DMS153 treated with DMSO at 0.1 percent for 48 hours (cell line): ENCODE data around the gene PRTFDC1.
"Not testable (repeated sequence)": the region's sequence is repeated elsewhere in the genome, so short reads cannot be mapped to it uniquely, and the experiment has no call there.

Experiments used
- DNase-seq: peaks from one replicate; lab custom pipeline; 2025; ENCODE audit not compliant: unreplicated experiment; lab: John Stamatoyannopoulos, UW

PRTFDC1 gene

DNA sequence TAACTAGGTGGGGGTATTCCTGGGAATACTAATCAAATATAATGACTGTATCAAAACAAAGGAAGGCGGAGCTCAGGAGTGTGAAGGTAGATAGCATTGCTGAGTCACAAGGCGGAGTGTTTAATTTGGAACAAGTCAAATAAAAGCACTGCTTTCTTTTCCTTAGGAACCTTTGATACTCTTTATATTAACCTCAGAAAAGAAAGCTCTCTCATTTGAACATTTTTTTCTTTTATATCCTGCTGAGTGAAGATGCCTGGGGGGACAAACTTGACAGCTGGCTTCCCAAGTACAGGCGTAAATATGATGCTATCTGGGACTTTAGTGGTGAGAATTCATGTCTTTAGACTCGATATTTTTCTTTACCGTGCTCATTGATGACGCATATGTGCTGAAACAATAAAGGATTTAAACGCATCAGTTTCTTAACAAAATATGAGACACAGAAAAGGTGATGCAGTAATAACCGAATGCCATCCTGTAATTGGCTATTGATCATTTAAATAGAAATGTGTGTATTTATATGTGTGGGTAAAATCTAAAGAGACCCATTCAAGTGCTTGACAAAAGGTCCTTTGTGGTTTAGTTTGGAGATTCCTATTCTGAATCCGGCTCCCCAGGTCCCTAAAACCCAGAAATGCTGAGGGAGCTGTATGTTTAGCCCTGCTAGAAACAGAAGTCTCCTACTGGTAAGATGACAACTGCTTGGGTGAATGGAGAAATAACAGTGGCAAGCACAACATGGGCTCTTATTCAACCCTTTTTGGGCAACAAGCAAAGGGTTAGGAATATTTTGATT lies 102.7 kb downstream of the PRTFDC1 start:
- DNase-seq, result no peak

GRCh38 chr10:24849051-24849450 lies 103.4 kb downstream of the PRTFDC1 start:
- DNase-seq, result no peak

- no peak for DNase-seq
Measured at GRCh38 chr10:24848195-24848594, 104.2 kb downstream of the PRTFDC1 start.

- DNase-seq, result no peak
Measured at GRCh38 chr10:24847112-24848070, 105.0 kb downstream of the PRTFDC1 start.

GRCh38 chr10:24844742-24845141 lies 107.7 kb downstream of the PRTFDC1 start:
- DNase-seq, result no peak

DNA sequence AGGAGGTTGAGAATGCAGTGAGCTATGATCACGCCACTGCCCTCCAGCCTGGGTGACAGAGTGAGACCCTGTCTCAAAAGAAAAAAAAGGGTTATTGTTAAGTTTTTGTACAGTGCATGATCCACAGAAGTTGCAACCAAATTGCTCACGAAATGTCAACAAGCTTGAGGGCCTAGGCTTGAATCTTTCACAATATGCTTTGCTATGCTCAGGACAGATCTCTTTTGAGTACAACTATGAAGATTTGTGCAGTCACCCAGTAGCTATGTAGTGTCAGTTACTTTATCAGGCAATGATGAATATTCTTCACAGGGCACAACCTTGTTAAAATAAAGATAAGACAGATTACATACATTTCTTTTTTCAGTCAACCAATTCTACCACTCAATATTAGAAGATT lies 109.2 kb downstream of the PRTFDC1 start:
- DNase-seq, result no peak

DNA sequence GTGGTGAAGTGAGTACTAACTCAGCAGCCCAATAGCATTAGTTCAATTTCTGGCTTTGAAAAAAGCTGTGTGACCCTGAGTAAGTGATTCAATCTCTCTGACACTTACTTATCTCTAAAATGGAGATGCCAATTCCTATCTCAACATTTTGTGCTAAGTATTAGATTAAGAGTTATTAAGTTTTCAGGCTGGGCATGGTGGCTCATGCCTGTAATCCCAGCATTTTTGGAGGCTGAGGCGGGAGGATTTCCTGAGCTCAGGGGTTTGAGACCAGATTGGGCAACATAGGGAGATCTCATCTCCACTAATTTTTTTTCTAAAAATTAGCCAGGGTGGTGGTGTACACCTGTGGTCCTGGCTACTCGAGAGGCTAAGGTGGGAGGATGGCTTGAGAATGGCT lies 109.5 kb downstream of the PRTFDC1 start:
- no peak for DNase-seq

GRCh38 chr10:24841530-24841929 lies 110.9 kb downstream of the PRTFDC1 start:
- no peak for DNase-seq

GRCh38 chr10:24840784-24841183 lies 111.6 kb downstream of the PRTFDC1 start:
- no peak for DNase-seq

DNA sequence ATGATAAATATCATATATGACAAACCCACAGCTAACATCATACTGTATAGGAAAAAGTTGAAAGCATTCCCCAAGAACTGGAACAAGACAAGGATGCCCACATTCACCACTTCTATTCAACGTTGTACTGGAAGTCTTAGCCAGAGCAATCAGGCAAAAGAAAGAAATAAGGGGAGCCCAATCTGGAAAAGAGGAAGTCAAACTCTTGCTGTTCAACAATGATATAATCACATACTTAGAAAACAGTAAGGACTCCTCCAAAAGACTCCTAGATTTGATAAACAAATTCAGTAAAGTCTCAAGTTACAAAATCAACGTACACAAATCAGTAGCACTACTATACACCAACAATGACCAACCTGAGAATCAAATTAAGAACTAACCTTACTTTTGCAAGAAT lies 114.6 kb downstream of the PRTFDC1 start:
- DNase-seq, result not testable (repeated sequence)

- DNase-seq, result no peak
Measured at GRCh38 chr10:24834869-24835268, 117.5 kb downstream of the PRTFDC1 start.

GRCh38 chr10:24826009-24826408 lies 126.4 kb downstream of the PRTFDC1 start:
- no peak for DNase-seq

DNA sequence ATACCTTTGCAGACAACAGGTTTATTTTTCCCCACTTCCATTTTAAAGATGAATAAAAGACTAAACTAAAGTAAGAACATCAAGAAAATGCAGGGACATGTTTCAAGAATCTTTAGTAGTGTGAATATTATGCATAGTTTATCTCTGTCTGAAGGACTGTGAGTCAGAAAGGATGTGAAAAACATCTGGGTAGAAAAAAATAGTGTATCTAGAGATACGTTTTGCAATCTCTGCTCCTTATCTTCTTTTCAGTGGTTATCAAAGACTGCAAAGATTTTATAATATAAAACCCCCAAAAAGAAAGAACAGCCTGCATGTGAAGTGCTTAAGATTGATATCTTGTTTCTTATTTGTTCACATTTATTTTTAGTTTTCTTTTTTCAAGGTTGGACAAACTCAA lies 126.9 kb downstream of the PRTFDC1 start:
- DNase-seq, result no peak

DNA sequence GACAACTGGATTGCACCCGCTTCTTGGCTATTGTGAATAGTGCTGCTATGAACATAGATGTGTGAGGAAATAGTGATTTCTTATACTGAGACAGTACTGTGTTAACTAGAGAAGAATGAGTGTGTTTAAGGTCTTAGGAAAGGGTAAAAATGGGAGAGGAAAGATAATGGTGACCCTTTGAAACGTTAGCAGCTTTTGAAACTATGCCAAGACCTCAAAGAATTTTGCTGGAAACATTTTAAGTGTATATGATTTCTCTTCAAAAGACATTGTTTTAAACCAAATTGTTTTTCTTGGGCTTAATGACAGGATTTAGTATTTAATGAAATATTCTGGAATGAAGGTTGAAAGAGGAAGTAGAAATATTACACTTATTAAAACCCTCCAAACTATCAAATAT lies 127.9 kb downstream of the PRTFDC1 start:
- no peak for DNase-seq

DNA sequence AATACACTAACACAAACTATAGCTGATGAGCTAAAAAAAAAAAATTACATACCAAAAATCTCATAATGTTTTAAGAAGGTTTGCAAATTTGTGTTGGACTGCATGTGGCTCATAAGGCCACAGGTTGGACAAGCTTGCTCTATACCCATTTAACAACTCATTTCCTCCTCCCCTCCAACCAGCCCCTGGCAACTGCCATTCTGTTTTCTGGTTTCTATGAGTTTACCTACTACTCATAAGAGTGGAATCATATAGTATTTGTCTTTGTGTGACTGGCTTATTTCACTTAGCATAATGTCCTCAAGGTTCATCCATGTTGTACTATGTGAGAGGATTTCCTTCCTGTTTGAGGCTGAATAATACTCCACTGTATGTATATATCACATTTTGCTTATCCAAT lies 128.3 kb downstream of the PRTFDC1 start:
- no peak for DNase-seq

DNA sequence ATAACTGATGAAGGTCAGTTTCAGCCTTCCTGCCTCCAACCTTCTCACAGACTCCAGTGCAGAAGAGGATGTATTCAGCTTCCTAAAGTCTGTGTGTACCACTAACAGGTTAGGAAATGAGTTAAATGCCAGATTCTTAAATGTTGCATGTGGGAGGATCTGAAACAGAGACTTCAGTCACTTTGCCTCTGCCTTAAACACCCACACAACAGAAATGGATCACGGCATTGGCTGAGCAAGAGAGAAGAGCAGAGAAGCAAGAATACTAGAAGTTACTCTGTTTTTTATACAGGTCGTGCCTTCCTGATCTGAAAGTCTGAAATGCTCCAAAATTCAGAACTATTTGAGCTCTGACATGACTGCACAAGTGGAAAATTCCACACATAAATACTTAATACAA lies 129.8 kb downstream of the PRTFDC1 start:
- DNase-seq, result no peak

GRCh38 chr10:24821986-24822385 lies 130.4 kb downstream of the PRTFDC1 start:
- DNase-seq, result no peak

GRCh38 chr10:24816868-24817396 lies 135.5 kb downstream of the PRTFDC1 start:
- DNase-seq, result no peak

GRCh38 chr10:24814568-24815313 lies 137.7 kb downstream of the PRTFDC1 start:
- no peak for DNase-seq

DNA sequence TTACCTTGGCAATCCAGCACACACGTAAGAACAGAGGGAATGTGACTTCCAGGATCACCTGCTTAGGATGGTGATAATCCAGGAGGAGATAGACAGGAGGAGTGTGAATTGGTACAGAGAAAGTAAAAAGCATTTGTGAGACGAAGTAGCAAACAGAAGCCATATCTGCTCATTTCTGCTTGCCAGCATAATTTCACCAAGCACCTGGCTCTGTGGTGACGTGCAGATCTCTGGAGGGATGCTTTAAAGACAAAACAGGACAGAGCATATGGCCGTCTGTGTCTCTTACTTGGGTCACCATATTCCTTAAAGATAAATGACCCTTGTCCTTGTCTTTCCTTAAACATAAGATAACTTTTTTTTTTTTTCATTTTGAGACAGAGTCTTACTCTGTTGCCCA lies 138.6 kb downstream of the PRTFDC1 start:
- no peak for DNase-seq

GRCh38 chr10:24806262-24806661 lies 146.1 kb downstream of the PRTFDC1 start:
- no peak for DNase-seq
